HG02973 (cell line): Measurements from ENCODE around the gene ADAM33.

Experiments
- ATAC-seq: cut with Tn5 transposase; IDR thresholded peaks from one replicate; pipeline ENCODE4 v1.9.1; 2021; ENCODE audit warnings: moderate library complexity; ENCODE audit not compliant: unreplicated experiment

Gene ADAM33

GRCh38 chr20:3652221-3652620 lies 29.6 kb downstream of the ADAM33 start:
- ATAC-seq = no peak

GRCh38 chr20:3651204-3651962 lies 30.4 kb downstream of the ADAM33 start:
- ATAC-seq = no peak

- no peak for ATAC-seq
These were observed 32.9 kb downstream of the ADAM33 start for GRCh38 chr20:3648951-3649350.

- no peak for ATAC-seq
These were observed 34.3 kb downstream of the ADAM33 start for GRCh38 chr20:3647473-3647872.

GRCh38 chr20:3646651-3647050 lies 35.2 kb downstream of the ADAM33 start:
- no peak for ATAC-seq

GRCh38 chr20:3646067-3646440 lies 35.8 kb downstream of the ADAM33 start:
- ATAC-seq = no peak

- no peak for ATAC-seq
These were observed 36.3 kb downstream of the ADAM33 start for GRCh38 chr20:3645309-3646066.

GRCh38 chr20:3640259-3640658 lies 41.6 kb downstream of the ADAM33 start:
- no peak for ATAC-seq

GRCh38 chr20:3635346-3635745 lies 46.5 kb downstream of the ADAM33 start:
- no peak for ATAC-seq

- no peak for ATAC-seq
These were observed 47.8 kb downstream of the ADAM33 start for GRCh38 chr20:3633913-3634478.

GRCh38 chr20:3632311-3633004 lies 49.4 kb downstream of the ADAM33 start:
- ATAC-seq = no peak

- no peak for ATAC-seq
These were observed 50.3 kb downstream of the ADAM33 start for GRCh38 chr20:3631534-3631933.

- no peak for ATAC-seq
These were observed 51.4 kb downstream of the ADAM33 start for GRCh38 chr20:3630429-3630828.

- ATAC-seq = no peak
These were observed 51.9 kb downstream of the ADAM33 start for GRCh38 chr20:3629893-3630292.

GRCh38 chr20:3628502-3629314 lies 53.1 kb downstream of the ADAM33 start:
- ATAC-seq = no peak

- no peak for ATAC-seq
These were observed 54.3 kb downstream of the ADAM33 start for GRCh38 chr20:3627476-3627875.

GRCh38 chr20:3622406-3622805 lies 59.4 kb downstream of the ADAM33 start:
- ATAC-seq = no peak

GRCh38 chr20:3621111-3621510 lies 60.7 kb downstream of the ADAM33 start:
- no peak for ATAC-seq
